ENCODE data around the gene PIGQ.

Gene PIGQ

GRCh38 chr16:554640-555365 lies 15.0 kb upstream of the PIGQ start:
- ChIA-PET POLR2A (no interaction called here), CTCF (interaction anchor here (1.0 kb wide), 1 partner anchor 12 kb away, joined by 3 read pairs; no protein-coding TSS in a partner anchor)
- TF ChIP-seq CTCF (IDR thresholded peaks at IDR 0.05; ENCODE audit: control extremely low read depth, extremely low read depth, low read depth, missing control alignments), result no peak
- no peak for DNase-seq (ENCODE audit: extremely low spot score)

- TF ChIP-seq CTCF (IDR thresholded peaks at IDR 0.05; ENCODE audit: control extremely low read depth, extremely low read depth, low read depth, missing control alignments), result no peak
- ChIA-PET POLR2A (no interaction called here), CTCF (no interaction called here)
- DNase-seq (ENCODE audit: extremely low spot score), result no peak
Observed at GRCh38 chr16:555528-556473, 14.0 kb upstream of the PIGQ start.

- no peak for DNase-seq (ENCODE audit: extremely low spot score)
- POLR2A ChIA-PET, result no interaction called here
- CTCF ChIA-PET, result no interaction called here
- TF ChIP-seq CTCF (IDR thresholded peaks at IDR 0.05; ENCODE audit: control extremely low read depth, extremely low read depth, low read depth, missing control alignments), result no peak
Observed at GRCh38 chr16:556474-557173, 13.1 kb upstream of the PIGQ start.

- POLR2A ChIA-PET, result no interaction called here
- no peak for TF ChIP-seq CTCF (IDR thresholded peaks at IDR 0.05; ENCODE audit: control extremely low read depth, extremely low read depth, low read depth, missing control alignments)
- CTCF ChIA-PET, result no interaction called here
- no peak for DNase-seq (ENCODE audit: extremely low spot score)
Observed at GRCh38 chr16:557463-558297, 12.1 kb upstream of the PIGQ start.

GRCh38 chr16:558298-559020 lies 11.3 kb upstream of the PIGQ start:
- ChIA-PET POLR2A (no interaction called here), CTCF (no interaction called here)
- no peak for TF ChIP-seq CTCF (IDR thresholded peaks at IDR 0.05; ENCODE audit: control extremely low read depth, extremely low read depth, low read depth, missing control alignments)
- DNase-seq (ENCODE audit: extremely low spot score), result no peak

Data from GM10248 (cell line).